BLaER1 (cell line): ENCODE measurements around the gene MALSU1.

ENCODE experiments used
- H3K27ac ChIP-seq: shearing (Covaris generic); formaldehyde crosslinking; 2 replicates; pipeline ENCODE4 v1.8.1; 2022
- H3K27me3 ChIP-seq: shearing (Covaris generic); formaldehyde crosslinking; 2 replicates; pipeline ENCODE4 v1.8.1; 2022
- H3K36me3 ChIP-seq: shearing (Covaris generic); formaldehyde crosslinking; 2 replicates; pipeline ENCODE4 v1.8.1; 2022
- H3K4me1 ChIP-seq: shearing (Covaris generic); formaldehyde crosslinking; 2 replicates; pipeline ENCODE4 v1.8.1; 2022
- H3K4me2 ChIP-seq: shearing (Covaris generic); formaldehyde crosslinking; 2 replicates; pipeline ENCODE4 v1.8.1; 2022
- H3K4me3 ChIP-seq: shearing (Covaris generic); formaldehyde crosslinking; 2 replicates; pipeline ENCODE4 v1.8.1; 2022
- H3K9ac ChIP-seq: shearing (Covaris generic); formaldehyde crosslinking; 2 replicates; pipeline ENCODE4 v1.8.1; 2022
- H3K9me3 ChIP-seq: shearing (Covaris generic); formaldehyde crosslinking; 2 replicates; pipeline ENCODE4 v1.8.1; 2022
- H4K20me1 ChIP-seq: shearing (Covaris generic); formaldehyde crosslinking; 2 replicates; pipeline ENCODE4 v1.8.1; 2022
- Cebpa-rat ChIP-seq: shearing (Covaris generic); IDR thresholded peaks from 2 replicates; pipeline ENCODE4 v1.8.1; 2022

Gene MALSU1

DNA sequence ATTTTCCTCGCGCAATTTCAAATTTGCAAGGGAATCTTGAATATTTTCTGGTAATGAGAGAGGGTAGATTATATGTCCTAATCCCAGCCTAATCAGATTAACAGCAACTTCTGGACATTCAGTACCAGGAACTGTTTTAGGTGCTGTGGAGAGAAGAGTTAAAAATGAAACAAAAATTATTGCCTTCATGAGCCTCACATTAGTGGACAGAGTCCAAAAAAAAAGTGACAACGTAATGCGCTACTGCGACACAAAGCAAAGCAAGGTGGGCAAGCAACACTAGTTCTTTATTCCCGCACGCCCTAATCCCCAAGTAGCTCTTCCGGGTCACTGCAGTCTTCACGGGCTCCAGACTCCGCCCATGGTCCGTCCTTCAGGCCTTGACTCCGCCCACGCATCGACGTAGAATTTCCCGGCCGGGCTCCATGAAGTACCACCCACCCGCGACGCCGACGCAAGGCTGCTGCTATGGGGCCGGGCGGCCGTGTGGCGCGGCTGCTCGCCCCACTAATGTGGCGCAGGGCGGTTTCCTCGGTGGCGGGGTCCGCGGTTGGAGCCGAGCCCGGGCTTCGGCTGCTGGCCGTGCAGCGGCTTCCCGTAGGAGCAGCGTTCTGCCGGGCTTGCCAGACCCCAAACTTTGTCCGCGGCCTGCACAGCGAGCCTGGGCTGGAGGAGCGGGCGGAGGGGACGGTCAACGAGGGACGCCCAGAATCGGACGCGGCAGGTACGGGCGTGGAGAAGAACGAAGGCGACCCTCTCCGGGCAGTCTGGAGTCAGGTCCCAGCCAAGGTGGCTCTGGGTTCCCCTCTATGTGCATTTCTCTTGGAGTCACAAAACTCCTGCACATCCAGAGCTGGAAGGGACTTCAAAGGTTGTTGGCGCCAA, at the start of gene MALSU1:
Gene MALSU1, plus strand, starts transcription at position 455 of the 885 bp plus-strand sequence. Its CDS starts 14 bp downstream, at position 469.
- H3K4me2 ChIP-seq: peak within 1 kb of the TSS; percentile 84
- H3K4me1 ChIP-seq: peaks cover 28% of the 10 kb centered on the region
- peak within 1 kb of the TSS; percentile 85 for H3K9ac ChIP-seq
- H3K36me3 ChIP-seq: peaks cover 37% of the 10 kb centered on the region
- H3K27ac ChIP-seq: peak within 1 kb of the TSS; percentile 80
- H3K27me3 ChIP-seq: no peaks in the 10 kb centered on the region
- H3K9me3 ChIP-seq: no peaks in the 10 kb centered on the region
- no peak for TF ChIP-seq Cebpa-rat
- peaks cover 38% of the 10 kb centered on the region for H4K20me1 ChIP-seq
- H3K4me3 ChIP-seq: peak within 1 kb of the TSS; percentile 88

DNA sequence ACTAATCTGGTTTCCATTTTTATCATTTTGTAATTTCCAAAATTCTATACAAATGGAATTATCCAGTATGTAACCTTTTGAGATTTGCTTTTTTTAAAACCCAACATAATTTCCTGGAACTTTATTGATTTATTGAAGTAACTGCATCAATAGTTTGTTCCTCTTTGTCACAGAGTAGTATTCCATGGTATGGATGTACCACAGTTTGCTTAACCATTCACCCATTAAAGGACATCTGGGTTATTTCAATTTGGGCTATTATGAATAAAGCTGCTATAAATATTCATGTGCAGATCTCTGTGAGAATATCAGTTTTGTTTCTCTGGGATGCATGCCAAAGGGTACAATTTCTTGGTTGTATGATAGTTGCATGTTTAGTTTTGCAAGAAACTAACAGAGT, 49.7 kb upstream of the MALSU1 start:
- Histone ChIP-seq H3K4me2 (no peak overlapping the region), H3K27me3 (peaks cover 20% of the 10 kb centered on the region), H3K9me3 (peaks cover 17% of the 10 kb centered on the region), H4K20me1 (no peaks in the 10 kb centered on the region), H3K4me3 (no peak overlapping the region), H3K27ac (no peak overlapping the region), H3K9ac (no peak overlapping the region), H3K36me3 (no peaks in the 10 kb centered on the region), H3K4me1 (no peaks in the 10 kb centered on the region)
- no peak for TF ChIP-seq Cebpa-rat

- Histone ChIP-seq H4K20me1 (no peaks in the 10 kb centered on the region), H3K27me3 (no peaks in the 10 kb centered on the region), H3K4me3 (no peak overlapping the region), H3K27ac (no peak overlapping the region), H3K9me3 (peaks cover 16% of the 10 kb centered on the region), H3K9ac (no peak overlapping the region), H3K4me1 (no peaks in the 10 kb centered on the region), H3K36me3 (no peaks in the 10 kb centered on the region), H3K4me2 (no peak overlapping the region)
- TF ChIP-seq Cebpa-rat: no peak
Measured at GRCh38 chr7:23254051-23254681, 45.0 kb upstream of the MALSU1 start.

- H3K4me1 ChIP-seq: no peaks in the 10 kb centered on the region
- H3K36me3 ChIP-seq: no peaks in the 10 kb centered on the region
- TF ChIP-seq Cebpa-rat: no peak
- H3K9ac ChIP-seq: no peak overlapping the region
- H3K4me3 ChIP-seq: no peak overlapping the region
- no peaks in the 10 kb centered on the region for H4K20me1 ChIP-seq
- peaks cover 8% of the 10 kb centered on the region for H3K9me3 ChIP-seq
- H3K27ac ChIP-seq: no peak overlapping the region
- H3K4me2 ChIP-seq: no peak overlapping the region
- no peaks in the 10 kb centered on the region for H3K27me3 ChIP-seq
Measured at GRCh38 chr7:23256731-23257130, 42.4 kb upstream of the MALSU1 start.

DNA sequence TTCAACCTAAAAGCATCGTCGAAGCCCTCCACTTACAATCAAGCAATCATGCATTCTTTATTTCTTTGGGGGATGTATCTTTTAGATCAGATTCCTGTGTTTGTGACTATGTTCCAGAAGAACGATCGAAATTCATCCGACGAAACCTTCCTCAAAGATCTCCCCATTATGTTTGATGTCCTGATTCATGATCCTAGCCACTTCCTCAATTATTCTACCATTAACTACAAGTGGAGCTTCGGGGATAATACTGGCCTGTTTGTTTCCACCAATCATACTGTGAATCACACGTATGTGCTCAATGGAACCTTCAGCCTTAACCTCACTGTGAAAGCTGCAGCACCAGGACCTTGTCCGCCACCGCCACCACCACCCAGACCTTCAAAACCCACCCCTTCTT, 38.8 kb upstream of the MALSU1 start:
- no peak overlapping the region for H3K4me2 ChIP-seq
- H3K36me3 ChIP-seq: no peaks in the 10 kb centered on the region
- no peaks in the 10 kb centered on the region for H3K9me3 ChIP-seq
- TF ChIP-seq Cebpa-rat: no peak
- no peaks in the 10 kb centered on the region for H3K27me3 ChIP-seq
- peaks cover 10% of the 10 kb centered on the region for H3K4me1 ChIP-seq
- no peak overlapping the region for H3K9ac ChIP-seq
- no peaks in the 10 kb centered on the region for H4K20me1 ChIP-seq
- no peak overlapping the region for H3K4me3 ChIP-seq
- no peak overlapping the region for H3K27ac ChIP-seq

GRCh38 chr7:23261843-23262452, 37.2 kb upstream of the MALSU1 start:
- H3K4me3 ChIP-seq: no peak overlapping the region
- H4K20me1 ChIP-seq: no peaks in the 10 kb centered on the region

GRCh38 chr7:23264916-23265458, 34.2 kb upstream of the MALSU1 start:
- Histone ChIP-seq H3K4me3 (no peak overlapping the region), H3K27me3 (no peaks in the 10 kb centered on the region), H3K4me1 (peaks cover 10% of the 10 kb centered on the region), H3K36me3 (no peaks in the 10 kb centered on the region), H3K4me2 (peak overlapping the region; percentile 72), H3K9ac (peak overlapping the region; percentile 48; the same call in 1 of the 2 replicates), H3K9me3 (no peaks in the 10 kb centered on the region), H4K20me1 (no peaks in the 10 kb centered on the region), H3K27ac (no peak overlapping the region)
- TF ChIP-seq Cebpa-rat: no peak

More at GRCh38 chr7:23261843-23262452, 37.2 kb upstream of the MALSU1 start:
- Histone ChIP-seq H3K36me3 (no peaks in the 10 kb centered on the region), H3K27ac (no peak overlapping the region), H3K4me2 (no peak overlapping the region), H3K9me3 (no peaks in the 10 kb centered on the region), H3K27me3 (no peaks in the 10 kb centered on the region), H3K4me1 (peaks cover 10% of the 10 kb centered on the region), H3K9ac (no peak overlapping the region)
- TF ChIP-seq Cebpa-rat: no peak

DNA sequence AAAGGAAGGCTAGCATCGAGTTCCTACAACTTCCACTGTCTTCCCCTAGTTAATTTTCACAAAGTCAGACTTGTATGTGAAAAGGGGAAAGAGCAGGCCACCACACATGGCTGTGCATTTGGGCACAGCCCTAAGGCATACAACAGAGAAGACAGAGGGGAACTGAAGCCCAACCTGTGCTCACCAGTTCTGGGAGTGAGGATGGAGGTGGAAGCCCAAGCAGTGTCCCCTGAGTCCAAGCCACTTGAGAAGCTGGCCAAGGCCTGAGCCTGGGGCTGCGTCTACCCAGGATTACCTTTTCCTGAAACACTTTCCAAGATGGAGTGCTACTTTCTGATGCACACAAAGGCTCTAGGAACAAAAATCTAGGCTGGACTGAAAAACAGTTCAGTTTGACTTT, 32.2 kb upstream of the MALSU1 start:
- no peak overlapping the region for H3K4me2 ChIP-seq
- H3K36me3 ChIP-seq: no peaks in the 10 kb centered on the region
- no peak overlapping the region for H3K4me3 ChIP-seq
- H4K20me1 ChIP-seq: no peaks in the 10 kb centered on the region
- peaks cover 15% of the 10 kb centered on the region for H3K4me1 ChIP-seq
- H3K27me3 ChIP-seq: no peaks in the 10 kb centered on the region
- no peak overlapping the region for H3K9ac ChIP-seq
- TF ChIP-seq Cebpa-rat: no peak
- H3K27ac ChIP-seq: no peak overlapping the region
- no peaks in the 10 kb centered on the region for H3K9me3 ChIP-seq

DNA sequence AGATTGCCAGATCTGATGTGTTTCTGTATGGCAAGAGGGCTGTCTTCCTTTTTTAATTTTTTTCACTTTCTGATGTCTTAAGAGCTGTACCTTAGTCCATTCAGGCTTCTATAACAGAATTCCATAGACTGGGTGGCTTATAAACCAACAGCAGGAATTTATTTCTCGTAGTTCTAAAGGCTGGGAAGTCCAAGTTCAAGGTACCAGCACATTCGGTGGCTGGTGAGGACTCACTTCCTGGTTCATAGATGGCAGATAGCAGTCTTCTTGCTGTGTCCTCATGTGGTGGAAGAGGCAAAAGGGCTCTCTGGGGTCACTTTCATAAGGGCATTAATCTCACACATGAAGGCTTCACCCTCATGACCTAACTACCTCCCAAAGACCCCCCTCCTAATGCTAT, 31.8 kb upstream of the MALSU1 start:
- Histone ChIP-seq H3K36me3 (no peaks in the 10 kb centered on the region), H4K20me1 (no peaks in the 10 kb centered on the region), H3K4me2 (no peak overlapping the region), H3K9me3 (no peaks in the 10 kb centered on the region), H3K27me3 (no peaks in the 10 kb centered on the region), H3K4me1 (peaks cover 15% of the 10 kb centered on the region), H3K27ac (no peak overlapping the region), H3K4me3 (no peak overlapping the region), H3K9ac (no peak overlapping the region)
- TF ChIP-seq Cebpa-rat: no peak
